Hepatocyte (in vitro differentiated cells): ENCODE measurements around the gene C2CD2L. TPM values are rescaled to one million over a fixed set of nuclear protein-coding genes. Genes with fewer than 3 reads are reported as not detected.

Source experiments
- DNase-seq: peaks from one replicate; pipeline ENCODE4 v3.0.0-alpha.2; 2016; ENCODE audit warnings: low spot score
- H2AFZ ChIP-seq: fragments of 200-600 bp; sonication (generic); 2 replicates; pipeline ENCODE4 v1.6.0; 2016; ENCODE audit warnings: antibody characterized with exemption, mild to moderate bottlenecking
- H3K27ac ChIP-seq: fragments of 200-600 bp; sonication (generic); 2 replicates; pipeline ENCODE4 v1.5.1; 2016; ENCODE audit warnings: mild to moderate bottlenecking
- H3K27me3 ChIP-seq: fragments of 200-600 bp; sonication (generic); 2 replicates; pipeline ENCODE4 v1.6.1; 2016
- H3K36me3 ChIP-seq: fragments of 200-600 bp; sonication (generic); replicated peaks from 2 replicates; pipeline ENCODE4 v1.5.1; 2016; ENCODE audit warnings: low read depth; ENCODE audit not compliant: insufficient read depth
- H3K4me1 ChIP-seq: fragments of 200-600 bp; sonication (generic); 2 replicates; pipeline ENCODE4 v1.5.1; 2016; ENCODE audit warnings: mild to moderate bottlenecking, moderate library complexity; ENCODE audit not compliant: insufficient read depth
- H3K4me2 ChIP-seq: fragments of 200-600 bp; sonication (generic); 2 replicates; pipeline ENCODE4 v1.6.0; 2016
- H3K4me3 ChIP-seq: fragments of 200-600 bp; sonication (generic); 2 replicates; pipeline ENCODE4 v1.5.1; 2016; ENCODE audit warnings: mild to moderate bottlenecking
- H3K79me2 ChIP-seq: fragments of 200-600 bp; sonication (generic); 2 replicates; pipeline ENCODE4 v1.6.0; 2017; ENCODE audit warnings: mild to moderate bottlenecking
- H3K9me2 ChIP-seq: fragments of 200-600 bp; sonication (generic); replicated peaks from 2 replicates; pipeline ENCODE4 v1.6.0; 2017; ENCODE audit warnings: mild to moderate bottlenecking; ENCODE audit not compliant: insufficient read depth
- H3K9me3 ChIP-seq: fragments of 200-600 bp; sonication (generic); 2 replicates; pipeline ENCODE4 v1.5.1; 2016; ENCODE audit warnings: low read depth, mild to moderate bottlenecking
- H4K20me1 ChIP-seq: fragments of 200-600 bp; sonication (generic); 2 replicates; pipeline ENCODE4 v1.6.0; 2016; ENCODE audit warnings: mild to moderate bottlenecking; ENCODE audit not compliant: insufficient read depth, poor library complexity, severe bottlenecking
- CTCF ChIP-seq: fragments of 200-600 bp; sonication (generic); IDR thresholded peaks from 2 replicates; pipeline ENCODE4 v1.5.1; 2016; ENCODE audit warnings: antibody characterized with exemption, mild to moderate bottlenecking; ENCODE audit not compliant: poor library complexity
- EZH2 ChIP-seq: fragments of 200-600 bp; sonication (generic); IDR thresholded peaks from 2 replicates; pipeline ENCODE4 v1.6.1; 2016; ENCODE audit warnings: antibody characterized with exemption, mild to moderate bottlenecking, borderline replicate concordance
- EZH2phosphoT487 ChIP-seq: fragments of 200-600 bp; sonication (generic); IDR thresholded peaks from one replicate; pipeline ENCODE4 v1.6.1; 2018; ENCODE audit warnings: antibody characterized with exemption, mild to moderate bottlenecking, low read depth, moderate library complexity; ENCODE audit not compliant: unreplicated experiment, severe bottlenecking
- WGBS: methylation state at CpG from one replicate; pipeline ENCODE4 v1.1.6; 2016; ENCODE audit warnings: low lambda C conversion rate; ENCODE audit errors: missing lambda C conversion rate; 5-methylcytosine and 5-hydroxymethylcytosine counted together
- polyA plus RNA-seq: library from polyadenylated mRNA; unstranded; fragments of >200 nt; fragmentation: Nextera tagmentation; extraction: Ambion mirVana; gene quantifications from 2 replicates; pipeline ENCODE4 v1.2.1, GENCODE V29; 2016
- total RNA-seq: library from RNA; depleted of rRNA; stranded (reverse); fragments of >200 nt; gene quantifications from 2 replicates; pipeline ENCODE4 v1.2.3, GENCODE V29; 2014

The C2CD2L gene
- total and polyA plus RNA-seq, 2 experiments from 2014 or later = 7.4 to 9.7 TPM

GRCh38 chr11:119094816-119095065, 12.4 kb upstream of the C2CD2L start:
- 0% methylated on average over 13 of the region's 19 CpGs for WGBS
- DNase-seq = peak; percentile 93
- H3K79me2 ChIP-seq = peaks cover 40% of the 10 kb centered on the region
- H3K27ac ChIP-seq = peak overlapping the region; percentile 96
- peak overlapping the region; percentile 84 for H3K4me2 ChIP-seq
- H3K36me3 ChIP-seq = no peaks in the 10 kb centered on the region
- no peaks in the 10 kb centered on the region for H3K9me2 ChIP-seq
- H4K20me1 ChIP-seq = peaks cover 6% of the 10 kb centered on the region
- TF ChIP-seq EZH2phosphoT487 = no peak
- no peak for TF ChIP-seq EZH2
- peak; percentile 68 for TF ChIP-seq CTCF
- H3K4me1 ChIP-seq = peaks cover 17% of the 10 kb centered on the region
- no peaks in the 10 kb centered on the region for H3K27me3 ChIP-seq
- H3K4me3 ChIP-seq = peak overlapping the region; percentile 31
- H2AFZ ChIP-seq = peak overlapping the region; percentile 73
- H3K9me3 ChIP-seq = no peaks in the 10 kb centered on the region

GRCh38 chr11:119095066-119095880, 11.9 kb upstream of the C2CD2L start:
- H3K27ac ChIP-seq = peak overlapping the region; percentile 96
- H3K27me3 ChIP-seq = no peaks in the 10 kb centered on the region
- peak overlapping the region; percentile 84 for H3K4me2 ChIP-seq
- H2AFZ ChIP-seq = peak overlapping the region; percentile 73
- peaks cover 6% of the 10 kb centered on the region for H4K20me1 ChIP-seq
- H3K9me3 ChIP-seq = no peaks in the 10 kb centered on the region
- no peaks in the 10 kb centered on the region for H3K36me3 ChIP-seq
- peaks cover 17% of the 10 kb centered on the region for H3K4me1 ChIP-seq
- H3K4me3 ChIP-seq = peak overlapping the region; percentile 31
- no peaks in the 10 kb centered on the region for H3K9me2 ChIP-seq
- DNase-seq = peak; percentile 99
- 1% methylated on average over 79 of the region's 79 CpGs for WGBS
- H3K79me2 ChIP-seq = peaks cover 44% of the 10 kb centered on the region
- TF ChIP-seq EZH2phosphoT487 (no peak), EZH2 (no peak), CTCF (peak; percentile 4)

- Histone ChIP-seq H3K9me2 (no peaks in the 10 kb centered on the region), H3K4me2 (no peak overlapping the region), H4K20me1 (no peaks in the 10 kb centered on the region), H3K4me1 (peaks cover 13% of the 10 kb centered on the region), H3K27me3 (no peaks in the 10 kb centered on the region), H3K79me2 (peaks cover 19% of the 10 kb centered on the region), H3K9me3 (no peaks in the 10 kb centered on the region), H3K36me3 (no peaks in the 10 kb centered on the region), H2AFZ (no peak overlapping the region), H3K27ac (no peak overlapping the region), H3K4me3 (no peak overlapping the region)
- WGBS = 93% methylated on average over 6 of the region's 6 CpGs
- DNase-seq = no peak
- TF ChIP-seq CTCF (no peak), EZH2 (no peak), EZH2phosphoT487 (no peak)
Observed at GRCh38 chr11:119099711-119100110, 7.4 kb upstream of the C2CD2L start.
